Hepatocyte (in vitro differentiated cells): ENCODE data around the gene CASS4. TPM values are rescaled to one million over a fixed set of nuclear protein-coding genes. Genes with fewer than 3 reads are reported as not detected.

Experiments used
- DNase-seq: peaks from one replicate; pipeline ENCODE4 v3.0.0-alpha.2; 2016; ENCODE audit warnings: low spot score
- H2AFZ ChIP-seq: fragments of 200-600 bp; sonication (generic); 2 replicates; pipeline ENCODE4 v1.6.0; 2016; ENCODE audit warnings: antibody characterized with exemption, mild to moderate bottlenecking
- H3K27ac ChIP-seq: fragments of 200-600 bp; sonication (generic); 2 replicates; pipeline ENCODE4 v1.5.1; 2016; ENCODE audit warnings: mild to moderate bottlenecking
- H3K27me3 ChIP-seq: fragments of 200-600 bp; sonication (generic); 2 replicates; pipeline ENCODE4 v1.6.1; 2016
- H3K36me3 ChIP-seq: fragments of 200-600 bp; sonication (generic); replicated peaks from 2 replicates; pipeline ENCODE4 v1.5.1; 2016; ENCODE audit warnings: low read depth; ENCODE audit not compliant: insufficient read depth
- H3K4me1 ChIP-seq: fragments of 200-600 bp; sonication (generic); 2 replicates; pipeline ENCODE4 v1.5.1; 2016; ENCODE audit warnings: mild to moderate bottlenecking, moderate library complexity; ENCODE audit not compliant: insufficient read depth
- H3K4me2 ChIP-seq: fragments of 200-600 bp; sonication (generic); 2 replicates; pipeline ENCODE4 v1.6.0; 2016
- H3K4me3 ChIP-seq: fragments of 200-600 bp; sonication (generic); 2 replicates; pipeline ENCODE4 v1.5.1; 2016; ENCODE audit warnings: mild to moderate bottlenecking
- H3K79me2 ChIP-seq: fragments of 200-600 bp; sonication (generic); 2 replicates; pipeline ENCODE4 v1.6.0; 2017; ENCODE audit warnings: mild to moderate bottlenecking
- H3K9me2 ChIP-seq: fragments of 200-600 bp; sonication (generic); replicated peaks from 2 replicates; pipeline ENCODE4 v1.6.0; 2017; ENCODE audit warnings: mild to moderate bottlenecking; ENCODE audit not compliant: insufficient read depth
- H3K9me3 ChIP-seq: fragments of 200-600 bp; sonication (generic); 2 replicates; pipeline ENCODE4 v1.5.1; 2016; ENCODE audit warnings: low read depth, mild to moderate bottlenecking
- H4K20me1 ChIP-seq: fragments of 200-600 bp; sonication (generic); 2 replicates; pipeline ENCODE4 v1.6.0; 2016; ENCODE audit warnings: mild to moderate bottlenecking; ENCODE audit not compliant: insufficient read depth, poor library complexity, severe bottlenecking
- CTCF ChIP-seq: fragments of 200-600 bp; sonication (generic); IDR thresholded peaks from 2 replicates; pipeline ENCODE4 v1.5.1; 2016; ENCODE audit warnings: antibody characterized with exemption, mild to moderate bottlenecking; ENCODE audit not compliant: poor library complexity
- EZH2 ChIP-seq: fragments of 200-600 bp; sonication (generic); IDR thresholded peaks from 2 replicates; pipeline ENCODE4 v1.6.1; 2016; ENCODE audit warnings: antibody characterized with exemption, mild to moderate bottlenecking, borderline replicate concordance
- EZH2phosphoT487 ChIP-seq: fragments of 200-600 bp; sonication (generic); IDR thresholded peaks from one replicate; pipeline ENCODE4 v1.6.1; 2018; ENCODE audit warnings: antibody characterized with exemption, mild to moderate bottlenecking, low read depth, moderate library complexity; ENCODE audit not compliant: unreplicated experiment, severe bottlenecking
- WGBS: methylation state at CpG from one replicate; pipeline ENCODE4 v1.1.6; 2016; ENCODE audit warnings: low lambda C conversion rate; ENCODE audit errors: missing lambda C conversion rate; 5-methylcytosine and 5-hydroxymethylcytosine counted together
- polyA plus RNA-seq: library from polyadenylated mRNA; unstranded; fragments of >200 nt; fragmentation: Nextera tagmentation; extraction: Ambion mirVana; gene quantifications from 2 replicates; pipeline ENCODE4 v1.2.1, GENCODE V29; 2016
- total RNA-seq: library from RNA; depleted of rRNA; stranded (reverse); fragments of >200 nt; gene quantifications from 2 replicates; pipeline ENCODE4 v1.2.3, GENCODE V29; 2014

Gene CASS4
- total and polyA plus RNA-seq, 2 experiments from 2014 or later, result 0.13 TPM; not detected in 1

DNA sequence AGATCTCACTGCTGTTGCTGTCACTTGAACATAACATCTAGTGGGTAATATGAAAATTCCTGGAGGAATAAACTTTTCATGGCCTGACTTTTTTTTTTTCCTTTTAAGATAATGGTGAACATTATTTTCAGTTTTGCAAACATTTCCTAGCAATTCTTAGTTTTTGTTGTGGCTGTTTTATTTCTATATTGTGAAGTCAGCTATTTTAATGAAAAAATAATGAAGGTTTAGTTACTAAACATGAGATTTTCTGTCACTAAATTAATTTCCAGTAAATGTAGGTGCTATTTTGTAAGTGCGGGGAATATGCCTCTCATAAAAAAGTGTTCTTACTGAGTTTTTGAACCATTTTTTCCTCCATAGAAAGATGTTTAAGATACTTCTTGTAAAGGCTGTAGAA is 89.1 kb downstream of the CASS4 start:
- no peak overlapping the region for H3K27ac ChIP-seq
- H3K79me2 ChIP-seq, result peaks cover 3% of the 10 kb centered on the region
- no peaks in the 10 kb centered on the region for H3K9me2 ChIP-seq
- H2AFZ ChIP-seq, result no peak overlapping the region
- H3K4me3 ChIP-seq, result no peak overlapping the region
- H3K9me3 ChIP-seq, result peaks cover 3% of the 10 kb centered on the region
- no peak for TF ChIP-seq CTCF
- no peak for TF ChIP-seq EZH2
- no peak for TF ChIP-seq EZH2phosphoT487
- no peak for DNase-seq
- no peaks in the 10 kb centered on the region for H3K27me3 ChIP-seq
- 96% methylated on average over 1 of the region's 1 CpG for WGBS
- H3K4me1 ChIP-seq, result no peaks in the 10 kb centered on the region
- no peak overlapping the region for H3K4me2 ChIP-seq
- peaks cover 5% of the 10 kb centered on the region for H3K36me3 ChIP-seq
- no peaks in the 10 kb centered on the region for H4K20me1 ChIP-seq

DNA sequence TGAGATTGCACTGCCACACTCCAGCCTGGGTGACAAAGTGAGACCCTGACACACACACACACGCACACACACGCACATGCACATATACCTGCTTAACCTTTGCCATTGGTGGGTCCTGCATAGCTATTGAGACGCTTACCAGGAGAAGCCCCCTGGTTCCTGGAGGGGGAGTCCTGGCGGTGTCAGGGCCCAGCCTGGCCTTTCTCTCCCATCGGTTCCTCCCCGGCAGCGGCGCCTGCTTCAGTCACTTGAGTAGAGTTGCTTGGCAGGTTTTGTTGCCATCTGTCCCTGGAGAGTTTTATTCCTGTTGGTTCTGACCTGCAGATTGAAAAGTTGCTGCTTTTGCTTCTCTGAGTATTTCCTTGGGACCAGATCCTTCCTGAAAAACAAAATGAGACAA is 91.9 kb downstream of the CASS4 start:
- DNase-seq, result no peak
- H3K4me3 ChIP-seq, result no peak overlapping the region
- H3K27me3 ChIP-seq, result no peaks in the 10 kb centered on the region
- no peak overlapping the region for H3K4me2 ChIP-seq
- H3K79me2 ChIP-seq, result peaks cover 3% of the 10 kb centered on the region
- TF ChIP-seq EZH2phosphoT487, result no peak
- no peak for TF ChIP-seq CTCF
- TF ChIP-seq EZH2, result no peak
- no peaks in the 10 kb centered on the region for H3K9me2 ChIP-seq
- H3K27ac ChIP-seq, result no peak overlapping the region
- H3K9me3 ChIP-seq, result no peaks in the 10 kb centered on the region
- no peak overlapping the region for H2AFZ ChIP-seq
- no peaks in the 10 kb centered on the region for H4K20me1 ChIP-seq
- no peaks in the 10 kb centered on the region for H3K36me3 ChIP-seq
- no peaks in the 10 kb centered on the region for H3K4me1 ChIP-seq
- WGBS, result 77% methylated on average over 8 of the region's 8 CpGs

- H3K79me2 ChIP-seq, result peaks cover 3% of the 10 kb centered on the region
- no peaks in the 10 kb centered on the region for H3K27me3 ChIP-seq
- H4K20me1 ChIP-seq, result no peaks in the 10 kb centered on the region
- 85% methylated on average over 9 of the region's 9 CpGs for WGBS
- H2AFZ ChIP-seq, result no peak overlapping the region
- DNase-seq, result no peak
- no peaks in the 10 kb centered on the region for H3K9me2 ChIP-seq
- no peaks in the 10 kb centered on the region for H3K9me3 ChIP-seq
- H3K4me3 ChIP-seq, result no peak overlapping the region
- peak; percentile 27 for TF ChIP-seq CTCF
- no peak for TF ChIP-seq EZH2phosphoT487
- H3K36me3 ChIP-seq, result no peaks in the 10 kb centered on the region
- H3K27ac ChIP-seq, result no peak overlapping the region
- H3K4me2 ChIP-seq, result no peak overlapping the region
- no peaks in the 10 kb centered on the region for H3K4me1 ChIP-seq
These were observed 92.4 kb downstream of the CASS4 start for GRCh38 chr20:56504373-56505005.
